ENCODE results near the gene TSC2.

DNA sequence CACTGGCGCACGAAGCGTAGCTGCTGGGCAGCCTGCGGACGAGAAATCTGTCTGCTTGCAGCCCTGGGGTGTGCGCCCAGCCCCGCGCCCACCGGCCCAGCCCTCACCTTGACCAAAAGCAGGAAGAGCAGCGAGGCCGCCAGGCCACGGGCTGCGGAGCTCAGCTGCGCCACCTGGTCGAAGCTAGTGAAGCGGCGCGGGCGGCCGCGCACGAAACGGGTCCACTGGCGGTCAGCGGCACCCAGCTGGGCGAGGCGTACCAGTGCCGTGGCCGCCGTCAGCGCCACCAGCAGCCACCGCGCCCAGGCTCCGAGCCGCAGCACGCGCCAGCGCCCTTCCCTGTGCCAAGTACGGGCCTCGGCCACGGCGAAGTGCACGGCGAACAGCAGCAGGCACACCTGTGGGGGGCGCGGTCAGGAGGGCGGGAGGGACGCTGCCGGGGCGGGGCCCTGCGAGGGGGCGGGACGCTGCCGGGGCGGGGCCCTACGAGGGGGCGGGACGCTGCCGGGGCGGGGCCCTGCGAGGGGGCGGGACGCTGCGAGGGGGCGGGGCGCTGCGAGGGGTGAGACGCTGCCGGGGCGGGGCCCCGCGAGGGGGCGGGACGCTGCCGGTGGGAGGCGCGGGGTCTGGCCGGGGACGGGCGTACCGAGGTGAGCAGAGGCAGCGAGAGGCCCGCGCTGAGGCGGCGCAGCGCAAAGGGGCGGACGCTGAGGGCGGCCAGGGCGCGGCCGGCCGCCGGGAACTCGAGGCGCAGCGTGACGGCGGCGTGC, 43.2 kb downstream of the TSC2 start:
- TF ChIP-seq, protein P1, sequence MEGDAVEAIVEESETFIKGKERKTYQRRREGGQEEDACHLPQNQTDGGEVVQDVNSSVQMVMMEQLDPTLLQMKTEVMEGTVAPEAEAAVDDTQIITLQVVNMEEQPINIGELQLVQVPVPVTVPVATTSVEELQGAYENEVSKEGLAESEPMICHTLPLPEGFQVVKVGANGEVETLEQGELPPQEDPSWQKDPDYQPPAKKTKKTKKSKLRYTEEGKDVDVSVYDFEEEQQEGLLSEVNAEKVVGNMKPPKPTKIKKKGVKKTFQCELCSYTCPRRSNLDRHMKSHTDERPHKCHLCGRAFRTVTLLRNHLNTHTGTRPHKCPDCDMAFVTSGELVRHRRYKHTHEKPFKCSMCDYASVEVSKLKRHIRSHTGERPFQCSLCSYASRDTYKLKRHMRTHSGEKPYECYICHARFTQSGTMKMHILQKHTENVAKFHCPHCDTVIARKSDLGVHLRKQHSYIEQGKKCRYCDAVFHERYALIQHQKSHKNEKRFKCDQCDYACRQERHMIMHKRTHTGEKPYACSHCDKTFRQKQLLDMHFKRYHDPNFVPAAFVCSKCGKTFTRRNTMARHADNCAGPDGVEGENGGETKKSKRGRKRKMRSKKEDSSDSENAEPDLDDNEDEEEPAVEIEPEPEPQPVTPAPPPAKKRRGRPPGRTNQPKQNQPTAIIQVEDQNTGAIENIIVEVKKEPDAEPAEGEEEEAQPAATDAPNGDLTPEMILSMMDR (IDR thresholded peaks at IDR 0.05) = no peak
- no peak for TF ChIP-seq POLR2AphosphoS5 (IDR thresholded peaks at IDR 0.05)
- no peak for TF ChIP-seq EP300 (IDR thresholded peaks at IDR 0.05)
- TF ChIP-seq POLR2A (IDR thresholded peaks at IDR 0.05) = no peak
